Limb (tissue), 2 donors: ENCODE measurements around the gene EPB41L4A.

Experiments used
- DNase-seq, 2 donors: peaks; one replicate each; pipeline ENCODE4 v3.0.0-alpha.2; 2016; ENCODE audit errors: extremely low spot score in 2 of 2

EPB41L4A gene

DNA sequence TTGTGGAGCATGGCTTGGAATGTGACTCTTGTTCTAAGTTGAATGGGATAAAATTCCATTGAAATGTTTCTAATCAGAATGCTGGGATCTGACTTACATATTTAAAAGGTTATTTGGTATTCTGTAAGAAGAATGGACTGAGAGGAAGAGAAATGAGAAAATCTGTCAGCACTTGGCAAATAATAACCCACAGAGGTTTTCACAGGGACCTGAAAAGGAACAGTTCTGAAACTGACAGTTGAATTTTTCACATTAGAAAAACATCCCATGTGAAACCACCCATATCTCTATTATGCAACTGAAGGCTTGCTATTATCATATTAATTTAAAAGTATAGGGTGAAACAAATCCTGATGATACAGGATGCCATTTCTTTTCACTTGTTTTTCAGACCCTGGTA, 302.7 kb downstream of the EPB41L4A start:
- DNase-seq: no peak

GRCh38 chr5:112113565-112113964, 305.5 kb downstream of the EPB41L4A start:
- DNase-seq: no peak
